GM20000 (cell line): ENCODE data around the gene CNOT1.
A peak's percentile ranks its signal among the peaks of the same experiment; 100 is the strongest.

ENCODE experiments used
- DNase-seq: peaks from one replicate; pipeline ENCODE4 v3.0.0; 2012; ENCODE audit warnings: low spot score
- TF ChIP-seq, protein P1 (sequence below): IDR thresholded peaks from 2 replicates; pipeline ENCODE4 v1.5.1; 2012; ENCODE audit warnings: mild to moderate bottlenecking, control low read depth; ENCODE audit errors: extremely low read depth, missing control alignments

Gene CNOT1

DNA sequence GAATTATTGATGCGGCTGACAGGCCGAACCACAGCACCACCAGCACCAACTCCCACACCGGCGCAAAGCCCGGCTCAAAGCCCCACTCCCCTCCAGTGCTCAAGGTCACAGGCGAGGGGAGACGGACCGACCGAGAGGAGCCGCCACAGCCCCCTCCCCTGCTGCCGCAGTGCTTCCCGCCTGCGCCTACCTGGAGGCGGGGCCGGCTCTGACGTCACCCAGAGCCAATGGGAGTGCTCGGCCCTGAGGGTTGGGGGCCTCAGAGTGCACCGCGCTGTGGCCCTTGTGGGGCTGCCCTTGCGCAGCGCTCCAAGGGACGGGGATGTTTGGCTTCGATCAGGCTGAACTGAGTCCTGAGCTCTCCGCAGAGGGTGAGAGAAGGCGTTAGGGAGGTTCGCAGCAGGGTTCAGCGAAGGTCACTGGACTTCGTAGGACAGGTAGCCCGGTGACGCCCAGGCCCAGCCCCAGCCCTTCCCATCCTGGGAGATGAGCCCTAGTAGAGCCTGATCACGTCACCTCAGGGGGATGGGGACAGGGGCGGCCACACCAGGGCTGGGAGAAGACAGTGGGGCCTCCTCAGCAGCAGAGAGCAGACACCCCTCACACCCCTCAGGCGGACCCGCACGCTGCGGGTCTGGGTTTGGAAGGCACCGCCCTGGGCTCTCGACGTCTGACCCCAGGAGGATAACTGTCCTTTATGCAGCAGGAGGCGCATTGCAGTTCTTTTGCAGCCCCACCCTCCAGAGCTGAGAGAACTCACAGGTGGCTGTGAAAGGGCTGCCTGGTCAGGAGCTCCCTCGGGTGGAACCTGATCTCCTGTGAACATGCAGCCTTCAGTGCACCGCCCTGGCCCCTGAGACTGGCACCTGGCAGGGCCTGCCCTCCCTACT is 128.1 kb downstream of the CNOT1 start:
- no peak for DNase-seq
- TF ChIP-seq, protein P1, sequence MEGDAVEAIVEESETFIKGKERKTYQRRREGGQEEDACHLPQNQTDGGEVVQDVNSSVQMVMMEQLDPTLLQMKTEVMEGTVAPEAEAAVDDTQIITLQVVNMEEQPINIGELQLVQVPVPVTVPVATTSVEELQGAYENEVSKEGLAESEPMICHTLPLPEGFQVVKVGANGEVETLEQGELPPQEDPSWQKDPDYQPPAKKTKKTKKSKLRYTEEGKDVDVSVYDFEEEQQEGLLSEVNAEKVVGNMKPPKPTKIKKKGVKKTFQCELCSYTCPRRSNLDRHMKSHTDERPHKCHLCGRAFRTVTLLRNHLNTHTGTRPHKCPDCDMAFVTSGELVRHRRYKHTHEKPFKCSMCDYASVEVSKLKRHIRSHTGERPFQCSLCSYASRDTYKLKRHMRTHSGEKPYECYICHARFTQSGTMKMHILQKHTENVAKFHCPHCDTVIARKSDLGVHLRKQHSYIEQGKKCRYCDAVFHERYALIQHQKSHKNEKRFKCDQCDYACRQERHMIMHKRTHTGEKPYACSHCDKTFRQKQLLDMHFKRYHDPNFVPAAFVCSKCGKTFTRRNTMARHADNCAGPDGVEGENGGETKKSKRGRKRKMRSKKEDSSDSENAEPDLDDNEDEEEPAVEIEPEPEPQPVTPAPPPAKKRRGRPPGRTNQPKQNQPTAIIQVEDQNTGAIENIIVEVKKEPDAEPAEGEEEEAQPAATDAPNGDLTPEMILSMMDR: no peak

DNA sequence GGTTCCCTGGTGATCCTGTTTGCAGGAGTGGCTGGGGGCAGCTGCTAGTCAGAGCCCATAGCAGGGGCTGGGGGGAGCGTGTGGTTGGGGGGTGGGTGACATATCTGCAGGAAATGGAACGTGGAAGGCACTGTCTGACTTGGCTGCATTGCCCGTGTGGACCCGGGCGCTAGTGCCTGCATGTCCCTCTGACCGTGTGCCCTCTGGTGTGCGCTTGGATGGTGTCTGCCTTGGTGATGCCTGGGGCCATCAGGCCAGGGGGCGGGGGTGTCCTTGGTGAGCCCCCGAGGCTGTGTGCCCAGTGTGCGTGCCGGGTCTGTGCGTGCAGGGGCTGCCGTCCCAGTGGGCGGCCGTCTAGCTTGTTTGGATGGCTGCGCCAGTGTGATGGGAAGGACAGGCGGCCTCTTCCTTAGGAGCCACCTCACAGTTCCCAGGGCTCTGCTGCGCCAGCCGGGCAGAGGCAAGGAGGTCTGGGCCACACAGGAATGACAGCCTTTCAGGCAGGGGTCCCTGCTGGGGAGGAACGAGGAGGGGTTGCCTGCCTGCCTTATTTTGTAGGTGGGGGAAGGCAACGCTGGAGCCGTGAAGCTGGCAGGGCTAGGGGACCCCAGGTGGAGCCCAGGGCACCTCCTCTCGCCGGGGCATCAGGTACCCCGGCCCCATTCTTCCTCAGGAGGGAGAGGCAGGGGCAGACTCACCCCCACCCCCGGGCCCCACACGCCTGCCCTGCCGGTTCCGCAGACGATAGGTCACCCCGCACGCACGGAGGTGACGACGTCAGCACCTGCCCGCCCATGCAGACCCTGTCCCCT is 129.0 kb downstream of the CNOT1 start:
- DNase-seq: no peak
- TF ChIP-seq, protein P1: no peak

DNA sequence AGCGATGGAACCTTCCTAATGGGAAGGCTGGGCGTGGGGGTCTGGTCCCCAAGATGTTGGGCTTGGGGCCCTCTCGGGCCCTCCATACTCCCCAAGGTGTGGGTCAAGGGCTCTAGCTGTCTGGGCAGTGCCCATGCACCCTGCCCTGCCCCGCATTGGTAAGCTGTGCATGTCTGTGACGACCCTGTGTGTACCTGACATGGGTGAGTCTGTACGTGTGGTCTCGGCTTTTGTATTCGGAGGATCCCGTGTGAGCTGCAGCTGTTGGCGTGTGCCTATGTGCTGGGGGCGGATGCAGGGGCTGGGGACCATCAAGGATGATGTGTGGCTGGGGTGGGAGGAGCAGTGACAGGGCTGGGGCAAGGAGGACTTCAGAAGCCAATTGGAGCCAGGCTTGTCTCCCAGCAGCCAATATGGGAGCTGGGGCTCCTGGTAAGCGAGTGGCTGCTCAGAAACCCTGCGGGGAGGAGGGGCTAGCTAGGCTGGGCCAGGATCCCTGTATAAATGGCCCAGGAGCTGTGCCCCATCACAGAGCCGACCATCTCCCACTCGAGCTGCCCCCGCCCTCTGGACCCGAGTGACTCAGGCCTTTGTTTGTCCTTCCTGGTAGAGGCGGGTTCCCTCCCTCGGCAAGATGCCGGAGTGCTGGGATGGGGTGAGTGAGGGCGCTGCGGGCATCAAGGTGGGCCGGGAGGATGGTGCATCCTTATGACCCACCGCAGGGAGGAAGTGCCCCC is 129.8 kb downstream of the CNOT1 start, which contains the start of gene NDRG4:
TSS of gene NDRG4 (plus strand) at position 529 of the 737 bp plus-strand sequence. CDS start at position 635, 106 bp downstream.
- DNase-seq: peak; percentile 75
- TF ChIP-seq, protein P1: no peak

DNA sequence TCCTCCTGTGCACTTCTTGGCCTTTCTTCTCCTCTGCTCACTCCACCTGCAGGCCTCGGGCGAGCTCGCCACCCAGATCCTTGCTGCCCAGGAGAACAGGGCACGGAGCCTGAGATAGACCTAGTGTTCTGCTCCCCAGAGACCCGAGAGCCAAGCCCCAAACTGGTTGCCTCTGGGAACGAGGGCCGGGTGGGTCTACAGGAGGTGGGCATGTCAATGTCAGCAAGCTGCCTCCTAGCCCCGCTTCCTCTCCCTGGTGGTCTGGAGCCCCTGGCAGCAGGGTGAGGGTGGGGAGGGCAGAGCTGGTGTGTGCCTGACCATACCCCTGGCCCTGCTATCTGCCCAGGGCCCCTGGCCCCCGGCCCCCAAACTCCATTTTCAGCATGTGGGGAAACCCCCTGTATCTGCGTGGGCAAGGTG is 130.5 kb downstream of the CNOT1 start:
- TF ChIP-seq, protein P1: no peak
- DNase-seq: no peak

DNA sequence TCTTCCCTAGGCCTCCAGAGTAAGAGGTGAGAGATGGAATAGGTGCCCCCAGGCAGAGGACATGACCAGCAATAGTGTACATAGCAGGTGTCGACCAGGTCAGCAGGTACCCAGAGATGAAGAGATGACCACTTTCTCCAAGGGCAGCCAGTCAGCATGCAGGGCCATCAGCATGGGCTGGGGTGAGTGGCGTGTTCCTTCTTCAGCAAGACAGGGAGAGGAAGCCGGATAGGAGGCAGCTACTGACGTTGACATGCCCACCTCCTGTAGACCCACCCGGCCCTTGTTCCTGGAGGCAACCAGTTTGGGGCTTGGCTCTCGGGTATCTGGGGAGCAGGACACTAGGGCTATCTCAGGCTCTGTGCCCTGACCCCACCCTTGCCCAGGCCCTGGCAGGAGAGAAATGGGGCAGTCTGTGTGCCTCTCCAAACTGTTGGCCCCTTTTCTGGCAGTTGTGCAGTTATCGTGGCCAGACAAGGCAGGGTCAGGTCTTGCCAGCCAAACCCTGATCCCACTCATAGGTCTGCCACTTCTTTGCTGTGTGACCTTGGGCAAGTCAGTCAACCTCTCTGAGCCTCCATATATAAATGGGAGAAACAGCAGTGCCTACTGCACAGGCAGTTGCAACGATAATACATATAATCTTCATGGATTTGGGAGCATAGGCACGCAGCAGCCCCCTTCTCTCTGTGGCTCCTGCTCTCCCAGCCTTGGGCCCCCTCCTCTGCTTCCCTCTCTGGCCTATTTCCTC is 131.1 kb downstream of the CNOT1 start:
- no peak for DNase-seq
- TF ChIP-seq, protein P1: no peak

DNA sequence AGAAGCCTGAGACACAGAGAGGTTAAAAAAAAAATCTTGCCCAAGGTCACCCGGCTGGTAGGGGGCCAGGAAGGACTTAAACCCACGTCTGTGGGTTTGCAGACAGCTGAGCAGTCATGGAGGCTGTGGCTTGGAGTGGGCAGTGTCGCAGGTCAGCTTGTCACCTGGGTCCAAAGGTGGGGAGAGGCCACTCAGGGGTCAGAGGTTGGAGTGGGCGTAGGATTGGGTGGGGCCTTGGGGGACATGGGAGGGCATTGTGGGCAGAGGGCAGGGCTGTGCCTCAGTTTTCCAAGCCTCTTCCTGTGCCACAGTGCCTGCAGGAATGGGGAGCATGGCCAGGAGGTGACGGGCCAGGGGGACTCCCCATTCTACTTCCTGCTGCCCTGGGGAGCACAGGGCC is 131.7 kb downstream of the CNOT1 start:
- TF ChIP-seq, protein P1: no peak
- no peak for DNase-seq
